Panc1 (cell line): ENCODE measurements around the gene HIPK4. TPM values are rescaled to one million over a fixed set of nuclear protein-coding genes. Genes with fewer than 3 reads are reported as not detected.
A peak's percentile ranks its signal among the peaks of the same experiment; 100 is the strongest.
"Not testable (repeated sequence)": the region's sequence is repeated elsewhere in the genome, so short reads cannot be mapped to it uniquely, and the experiment has no call there.

Experiments
- ATAC-seq: fragments of 200-7000 bp; cut with Tn5 transposase; 2 replicates; pipeline ENCODE4 v1.9.1; 2020; ENCODE audit warnings: mild to moderate bottlenecking, moderate library complexity
- BruUV-seq: library from RNA; stranded (reverse); fragments of 400-500 nt; replicated peaks from 2 replicates; lab custom pipeline; 2021; lab: Mats Ljungman, UMichigan
- CTCF ChIA-PET: fragments of 300-600 bp; sonication (Branson Sonifier 250); formaldehyde crosslinking; loops from one replicate; lab custom pipeline; 2022; ENCODE audit warnings: antibody characterized with exemption; lab: Charles Lee
- POLR2A ChIA-PET: fragments of 300-600 bp; sonication (Branson Sonifier 250); formaldehyde crosslinking; loops from one replicate; lab custom pipeline; 2022; ENCODE audit warnings: antibody characterized with exemption; lab: Charles Lee
- DNase-seq: peaks from one replicate; pipeline ENCODE4 v3.0.0-alpha.2; 2010; ENCODE audit warnings: low read depth, low spot score
- H3K27ac ChIP-seq: 2 replicates; pipeline ENCODE4 v1.5.1; 2011; ENCODE audit warnings: mild to moderate bottlenecking, low read length, inconsistent platforms
- H3K27me3 ChIP-seq: fragments of 200-500 bp; sonication (Bioruptor generic); 2 replicates; pipeline ENCODE4 v1.6.0; 2014; ENCODE audit warnings: low read length, inconsistent platforms; ENCODE audit not compliant: control insufficient read depth, insufficient read depth
- H3K36me3 ChIP-seq: fragments of 200-500 bp; sonication (Bioruptor generic); 2 replicates; pipeline ENCODE4 v1.5.1; 2014; ENCODE audit warnings: inconsistent platforms, mild to moderate bottlenecking, low read length, moderate library complexity; ENCODE audit not compliant: control insufficient read depth, insufficient read depth
- H3K4me1 ChIP-seq: 2 replicates; pipeline ENCODE4 v1.5.1; 2011; ENCODE audit warnings: inconsistent platforms, mild to moderate bottlenecking, low read length, moderate library complexity; ENCODE audit not compliant: control insufficient read depth, insufficient read depth
- H3K4me3 ChIP-seq, 2 experiments: 2 replicates each; pipeline ENCODE4 v1.5.1; 2011 to 2012; ENCODE audit warnings: low read depth in 2 of 2, low read length in 2 of 2, mild to moderate bottlenecking in 2 of 2, inconsistent platforms in 1 of 2, moderate library complexity in 1 of 2
- H3K9me3 ChIP-seq: fragments of 200-500 bp; sonication (Bioruptor generic); 2 replicates; pipeline ENCODE4 v1.5.1; 2014; ENCODE audit warnings: low read depth, mild to moderate bottlenecking, inconsistent platforms, low read length, moderate library complexity; ENCODE audit not compliant: control insufficient read depth, insufficient read depth
- CTCF ChIP-seq: fragments of 450-650 bp; IDR thresholded peaks from 2 replicates; pipeline ENCODE4 v1.5.1; 2017; ENCODE audit warnings: mild to moderate bottlenecking
- POLR2AphosphoS5 ChIP-seq: IDR thresholded peaks from 2 replicates; pipeline ENCODE4 v1.6.1; 2012; ENCODE audit warnings: mild to moderate bottlenecking, low read depth, low read length, moderate library complexity
- REST ChIP-seq, 2 experiments: IDR thresholded peaks; 2 replicates each; pipeline ENCODE4 v1.6.1; 2011 to 2012; ENCODE audit warnings: low read depth in 2 of 2, control low read depth in 1 of 2, low read length in 1 of 2, mild to moderate bottlenecking in 1 of 2, moderate library complexity in 1 of 2; ENCODE audit not compliant: insufficient read depth in 1 of 2
- SIN3A ChIP-seq: IDR thresholded peaks from 2 replicates; pipeline ENCODE4 v1.6.1; 2012; ENCODE audit warnings: low read depth, mild to moderate bottlenecking, low read length, moderate library complexity, borderline replicate concordance; ENCODE audit not compliant: insufficient read depth
- TCF7L2 ChIP-seq: IDR thresholded peaks from 2 replicates; pipeline ENCODE4 v1.6.1; 2011; ENCODE audit warnings: mild to moderate bottlenecking, low read depth, low read length, inconsistent platforms
- in situ Hi-C: cut with HindIII; loops from 2 replicates; pipeline ENCODE4 v1.10.0; 2016; ENCODE audit warnings: low sequenced_read_pairs, low pct_unique_long_range_greater_than_20kb
- intact Hi-C: fragments of 100-400 bp; cut with micrococcal nuclease; formaldehyde crosslinking; loops from one replicate; pipeline ENCODE4 v1.10.0; 2022; ENCODE audit not compliant: unreplicated experiment
- total RNA-seq: library from RNA; stranded (reverse); gene quantifications from one replicate; pipeline ENCODE4 v1.2.1, GENCODE V29; 2021; ENCODE audit not compliant: unreplicated experiment

Gene HIPK4
- total RNA-seq, 1 experiment from 2014 or later: 0.13 TPM

GRCh38 chr19:40335101-40335500 is 54.9 kb downstream of the HIPK4 start:
- H3K27ac ChIP-seq: no peak overlapping the region
- H3K4me1 ChIP-seq: no peaks in the 10 kb centered on the region
- in situ Hi-C loops (loop anchor here (25.0 kb wide), 1 partner anchor 1673 kb away; no protein-coding TSS in a partner anchor), intact Hi-C loops (no loop called here)
- ChIA-PET POLR2A (interaction anchor here (0.6 to 1.1 kb wide), 12 partner anchors 13 to 688 kb away, joined by 3 to 15 read pairs (median 4); no protein-coding TSS in a partner anchor), CTCF (interaction anchor here (0.6 to 26.0 kb wide), 9 partner anchors 14 to 365 kb away, joined by 3 to 498 read pairs (median 8); partner anchors contain the start of gene TTC9B)
- no peaks in the 10 kb centered on the region for H3K36me3 ChIP-seq
- ATAC-seq (peak; percentile 39), DNase-seq (no peak)
- H3K27me3 ChIP-seq: peaks cover 2% of the 10 kb centered on the region; the same call in 1 of the 2 replicates
- no peaks in the 10 kb centered on the region for H3K9me3 ChIP-seq
- no peak overlapping the region for H3K4me3 ChIP-seq
- no TSS peak for BruUV-seq
- TF ChIP-seq REST (IDR thresholded peaks at IDR 0.05; ENCODE audit: insufficient read depth in 1 of 2, low read depth in 2 of 2, low read length in 1 of 2) (no peak), SIN3A (no peak), TCF7L2 (no peak), POLR2AphosphoS5 (no peak), CTCF (no peak)

GRCh38 chr19:40333083-40333482 is 56.9 kb downstream of the HIPK4 start:
- DNase-seq, intact Hi-C loops, H3K4me3 ChIP-seq, H3K27me3 ChIP-seq, H3K9me3 ChIP-seq, H3K4me1 ChIP-seq, BruUV-seq, H3K36me3 ChIP-seq, H3K27ac ChIP-seq, ATAC-seq: not testable (repeated sequence)
- ChIA-PET CTCF (interaction anchor here (0.6 to 26.0 kb wide), 6 partner anchors 16 to 193 kb away, joined by 3 to 498 read pairs (median 4); partner anchors contain the start of gene TTC9B), POLR2A (interaction anchor here (0.5 kb wide), 1 partner anchor 550 kb away, joined by 3 read pairs; no protein-coding TSS in a partner anchor)
- in situ Hi-C loops: loop anchor here (25.0 kb wide), 1 partner anchor 1671 kb away; no protein-coding TSS in a partner anchor

- Histone ChIP-seq H3K9me3 (no peaks in the 10 kb centered on the region), H3K4me1 (no peaks in the 10 kb centered on the region), H3K36me3 (no peaks in the 10 kb centered on the region), H3K27ac (no peak overlapping the region), H3K27me3 (no peaks in the 10 kb centered on the region), H3K4me3 (no peak overlapping the region)
- ChIA-PET POLR2A (interaction anchor here (0.7 kb wide), 2 partner anchors 15 to 511 kb away, joined by 5 to 6 read pairs; no protein-coding TSS in a partner anchor), CTCF (interaction anchor here (0.6 to 26.0 kb wide), 3 partner anchors 26 to 1738 kb away, joined by 3 to 498 read pairs (median 3); no protein-coding TSS in a partner anchor)
- TF ChIP-seq POLR2AphosphoS5 (no peak), REST (IDR thresholded peaks at IDR 0.05; ENCODE audit: insufficient read depth in 1 of 2, low read depth in 2 of 2, low read length in 1 of 2) (no peak), CTCF (no peak), TCF7L2 (no peak), SIN3A (no peak)
- ATAC-seq (no peak), DNase-seq (no peak)
- in situ Hi-C loops: loop anchor here (25.0 kb wide), 1 partner anchor 1670 kb away; no protein-coding TSS in a partner anchor
- BruUV-seq: no TSS peak
- intact Hi-C loops: no loop called here
Measured at GRCh38 chr19:40332669-40333068, 57.3 kb downstream of the HIPK4 start.
